IMR-90 (cell line): ENCODE results near the gene PCBP3. TPM values are rescaled to one million over a fixed set of nuclear protein-coding genes. Genes with fewer than 3 reads are reported as not detected.

Experiments
- CEBPB ChIP-seq: IDR thresholded peaks from 2 replicates; pipeline ENCODE4 v1.6.1; 2012; ENCODE audit warnings: low read depth, low read length, improper control_type of control experiment
- CTCF ChIP-seq: conservative IDR thresholded peaks from 2 replicates; pipeline ENCODE4 v1.5.1; 2012; ENCODE audit warnings: mild to moderate bottlenecking, low read depth, low read length, improper control_type of control experiment
- FOS ChIP-seq: fragments of 150-350 bp; IDR thresholded peaks from 2 replicates; pipeline ENCODE4 v1.6.1; 2016; ENCODE audit warnings: low read depth, low read length
- MAFK ChIP-seq: IDR thresholded peaks from 2 replicates; pipeline ENCODE4 v1.6.1; 2012; ENCODE audit warnings: low read depth, low read length, improper control_type of control experiment
- MXI1 ChIP-seq: IDR thresholded peaks from 2 replicates; pipeline ENCODE4 v1.6.1; 2012; ENCODE audit warnings: low read depth, mild to moderate bottlenecking, low read length, moderate library complexity, borderline replicate concordance
- POLR2A ChIP-seq: IDR thresholded peaks from 2 replicates; pipeline ENCODE4 v1.6.1; 2012; ENCODE audit warnings: mild to moderate bottlenecking, low read depth, low read length
- RAD21 ChIP-seq: IDR thresholded peaks from 2 replicates; pipeline ENCODE4 v1.6.1; 2012; ENCODE audit warnings: low read length, improper control_type of control experiment
- SMC3 ChIP-seq: fragments of 150-350 bp; IDR thresholded peaks from 2 replicates; pipeline ENCODE4 v1.6.1; 2016; ENCODE audit warnings: low read depth, mild to moderate bottlenecking, antibody characterized with exemption, low read length, moderate library complexity
- polyA plus RNA-seq, 3 experiments: library from polyadenylated mRNA; depleted of rRNA; stranded (reverse); fragments of >200 nt; gene quantifications; 2 replicates each; pipeline ENCODE4 v1.2.3, GENCODE V29; 2012; ENCODE audit warnings: low replicate concordance in 1 of 3
- total RNA-seq: library from RNA; depleted of rRNA; stranded (reverse); fragments of >200 nt; gene quantifications from 2 replicates; pipeline ENCODE4 v1.2.3, GENCODE V29; 2012

Gene PCBP3
- total and polyA plus RNA-seq, 2 of the 4 experiments (the other 2 are of a cell fraction), result 2.9 to 3.9 TPM

GRCh38 chr21:45825219-45825618 lies 181.7 kb downstream of the PCBP3 start (continued):
- TF ChIP-seq CTCF (no peak), MAFK (no peak), POLR2A (no peak), FOS (no peak), RAD21 (no peak), MXI1 (no peak), CEBPB (no peak), SMC3 (no peak)
